ENCODE results near the gene FOLR1.
"Not testable (repeated sequence)": the region's sequence is repeated elsewhere in the genome, so short reads cannot be mapped to it uniquely, and the experiment has no call there.

DNA sequence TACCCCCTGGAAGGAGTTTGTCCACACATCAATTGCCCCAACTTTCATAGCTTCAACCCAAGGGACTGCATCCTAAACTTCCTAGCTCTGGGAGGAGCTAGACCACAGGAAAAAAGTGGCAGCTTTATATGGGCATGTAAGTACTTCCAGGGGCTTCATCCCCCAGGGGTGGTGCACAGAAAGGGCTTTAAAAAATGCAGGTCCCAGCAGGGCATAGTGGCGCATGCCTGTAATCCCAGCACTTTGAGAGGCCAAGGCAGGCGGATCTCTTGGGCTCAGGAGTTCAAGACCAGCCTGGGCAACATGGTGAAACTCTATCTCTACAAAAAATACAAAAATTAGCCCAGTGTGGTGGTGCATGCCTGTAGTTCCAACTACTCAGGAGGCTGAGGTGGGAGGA lies 14.9 kb downstream of the FOLR1 start:
- TF ChIP-seq, protein P1, sequence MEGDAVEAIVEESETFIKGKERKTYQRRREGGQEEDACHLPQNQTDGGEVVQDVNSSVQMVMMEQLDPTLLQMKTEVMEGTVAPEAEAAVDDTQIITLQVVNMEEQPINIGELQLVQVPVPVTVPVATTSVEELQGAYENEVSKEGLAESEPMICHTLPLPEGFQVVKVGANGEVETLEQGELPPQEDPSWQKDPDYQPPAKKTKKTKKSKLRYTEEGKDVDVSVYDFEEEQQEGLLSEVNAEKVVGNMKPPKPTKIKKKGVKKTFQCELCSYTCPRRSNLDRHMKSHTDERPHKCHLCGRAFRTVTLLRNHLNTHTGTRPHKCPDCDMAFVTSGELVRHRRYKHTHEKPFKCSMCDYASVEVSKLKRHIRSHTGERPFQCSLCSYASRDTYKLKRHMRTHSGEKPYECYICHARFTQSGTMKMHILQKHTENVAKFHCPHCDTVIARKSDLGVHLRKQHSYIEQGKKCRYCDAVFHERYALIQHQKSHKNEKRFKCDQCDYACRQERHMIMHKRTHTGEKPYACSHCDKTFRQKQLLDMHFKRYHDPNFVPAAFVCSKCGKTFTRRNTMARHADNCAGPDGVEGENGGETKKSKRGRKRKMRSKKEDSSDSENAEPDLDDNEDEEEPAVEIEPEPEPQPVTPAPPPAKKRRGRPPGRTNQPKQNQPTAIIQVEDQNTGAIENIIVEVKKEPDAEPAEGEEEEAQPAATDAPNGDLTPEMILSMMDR (IDR thresholded peaks at IDR 0.05; ENCODE audit: borderline replicate concordance, extremely low read depth, low read length, poor library complexity, severe bottlenecking): not testable (repeated sequence)
- TF ChIP-seq EZH2 (IDR thresholded peaks at IDR 0.05; ENCODE audit: borderline replicate concordance, low read depth, low read length, severe bottlenecking): not testable (repeated sequence)

All from DND-41 (cell line).